Activated CD8-positive, alpha-beta memory T cell treated with anti-CD3 and anti-CD28 coated beads, Interleukin-2, amount 50 U/mL, for 1 hour (primary cell): Measurements from ENCODE around the gene EPAS1.

Experiments
- DNase-seq: peaks from one replicate; pipeline ENCODE4 v3.0.0-alpha.2; 2020; ENCODE audit errors: extremely low read depth

EPAS1 gene

GRCh38 chr2:46364797-46365457, 67.7 kb downstream of the EPAS1 start:
- DNase-seq, result no peak

GRCh38 chr2:46365913-46366667, 68.9 kb downstream of the EPAS1 start:
- DNase-seq, result no peak

DNA sequence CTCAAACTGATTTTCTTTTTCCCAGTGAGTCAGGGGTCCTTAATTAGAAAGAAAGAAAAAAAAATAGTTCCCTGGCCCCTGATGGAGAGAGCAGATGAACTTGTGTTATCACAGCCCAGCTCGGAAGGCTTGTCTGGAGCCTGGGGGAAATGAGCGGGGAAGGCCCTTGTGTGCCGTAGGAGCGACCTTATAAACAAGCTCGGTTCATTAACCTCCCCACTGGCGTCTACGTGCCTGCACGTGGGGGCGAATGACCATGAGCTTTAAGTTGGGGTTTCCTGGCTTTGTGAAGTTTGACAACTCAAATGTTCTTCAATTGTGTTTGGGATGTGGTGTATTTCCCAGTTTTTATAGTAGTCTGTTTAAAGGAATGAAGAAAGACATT, 69.5 kb downstream of the EPAS1 start:
- DNase-seq, result no peak

- DNase-seq, result no peak
Measured at GRCh38 chr2:46367286-46367685, 70.1 kb downstream of the EPAS1 start.

- no peak for DNase-seq
Measured at GRCh38 chr2:46368401-46368800, 71.2 kb downstream of the EPAS1 start.

DNA sequence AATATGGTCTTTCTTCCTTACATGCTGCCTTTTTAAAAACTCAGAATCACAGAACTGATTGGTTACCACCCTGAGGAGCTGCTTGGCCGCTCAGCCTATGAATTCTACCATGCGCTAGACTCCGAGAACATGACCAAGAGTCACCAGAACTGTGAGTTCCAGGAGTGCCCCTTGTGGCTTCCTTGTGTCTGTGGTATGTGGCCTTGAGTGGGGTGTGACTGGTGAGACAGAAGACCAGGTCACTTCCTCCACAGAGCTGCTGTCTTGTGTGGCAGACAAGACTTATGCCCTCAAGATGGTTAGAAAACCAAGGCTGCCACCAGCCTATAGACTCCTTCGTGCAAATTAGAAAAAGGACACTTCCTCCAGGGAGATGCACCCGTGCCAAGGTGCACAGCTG, 72.6 kb downstream of the EPAS1 start:
- no peak for DNase-seq

DNA sequence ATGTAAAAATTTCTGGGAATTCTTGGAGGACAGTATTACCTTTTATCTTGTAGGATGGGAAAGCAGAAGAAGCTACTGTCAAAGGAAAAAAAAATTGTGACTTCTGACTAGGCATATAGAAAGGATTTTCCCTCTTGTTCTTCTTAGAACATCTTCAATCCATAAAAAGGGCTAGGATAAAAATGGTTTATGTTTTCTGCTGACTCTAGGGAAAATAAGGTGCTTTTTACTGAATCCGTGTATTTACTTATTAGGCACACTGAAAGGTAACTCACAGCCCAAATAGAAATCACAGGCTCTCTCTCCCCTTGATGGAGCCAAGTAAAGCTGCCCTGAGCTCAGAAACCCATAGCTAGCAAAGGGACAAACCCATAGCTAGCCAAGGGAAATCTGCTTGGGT, 74.6 kb downstream of the EPAS1 start:
- no peak for DNase-seq

DNA sequence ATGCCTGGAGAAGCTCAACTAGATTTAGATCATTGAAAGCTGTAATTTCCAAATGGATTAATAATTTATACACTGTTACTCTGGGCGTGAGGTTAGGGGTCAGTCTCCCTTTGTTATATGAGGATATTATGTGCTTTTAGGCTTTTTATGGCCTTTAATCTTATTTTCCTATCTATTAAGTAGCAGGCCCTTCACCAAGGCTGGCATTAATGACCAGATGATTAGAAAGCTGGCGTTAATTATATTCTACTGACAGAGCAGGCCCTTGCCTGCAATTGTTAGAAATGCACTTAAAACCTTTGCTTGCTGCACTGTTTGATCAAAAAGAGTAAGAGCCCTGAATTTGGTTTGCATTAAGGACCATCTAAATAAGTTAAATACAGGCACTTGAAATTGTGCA, 75.3 kb downstream of the EPAS1 start:
- DNase-seq, result no peak

DNA sequence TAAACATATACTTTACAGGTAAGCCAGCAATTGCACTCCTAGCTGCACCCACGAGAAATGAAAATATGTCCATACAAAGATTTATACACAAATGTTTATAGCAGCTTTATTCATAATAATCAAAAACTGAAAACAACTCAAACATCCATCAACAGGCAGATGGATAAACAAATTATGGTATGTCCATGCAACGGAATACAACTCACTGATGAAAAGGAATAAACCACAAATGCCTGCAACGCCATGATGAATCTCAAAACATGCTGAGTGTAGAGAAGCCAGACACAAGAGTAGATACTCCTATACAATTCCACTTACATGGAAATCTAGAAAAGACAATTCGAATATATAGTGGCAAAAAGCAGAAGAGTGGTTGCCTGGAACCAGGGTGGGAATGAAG, 76.0 kb downstream of the EPAS1 start:
- DNase-seq, result no peak

DNA sequence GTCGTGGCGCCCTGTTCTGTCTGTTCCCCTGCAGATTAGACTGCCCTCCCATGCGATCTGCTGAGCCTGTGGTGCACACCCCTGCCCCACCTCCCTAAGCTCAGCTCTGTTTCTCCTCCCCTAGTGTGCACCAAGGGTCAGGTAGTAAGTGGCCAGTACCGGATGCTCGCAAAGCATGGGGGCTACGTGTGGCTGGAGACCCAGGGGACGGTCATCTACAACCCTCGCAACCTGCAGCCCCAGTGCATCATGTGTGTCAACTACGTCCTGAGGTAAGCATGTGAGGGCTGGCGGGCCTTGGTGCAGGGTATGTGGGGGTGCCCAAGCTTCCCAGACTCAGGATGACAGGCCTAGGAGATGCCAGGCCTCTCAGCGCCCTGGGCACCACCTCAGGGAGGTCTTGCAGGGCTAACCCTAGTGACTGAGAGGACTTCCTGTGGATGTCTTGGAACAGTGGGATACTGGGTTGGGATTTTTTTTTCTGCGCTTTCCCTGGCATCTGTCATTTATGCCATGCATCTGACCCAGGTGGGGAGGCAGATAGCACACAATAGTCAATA, 78.4 kb downstream of the EPAS1 start:
- no peak for DNase-seq

- DNase-seq, result no peak
Measured at GRCh38 chr2:46376586-46376985, 79.4 kb downstream of the EPAS1 start.

DNA sequence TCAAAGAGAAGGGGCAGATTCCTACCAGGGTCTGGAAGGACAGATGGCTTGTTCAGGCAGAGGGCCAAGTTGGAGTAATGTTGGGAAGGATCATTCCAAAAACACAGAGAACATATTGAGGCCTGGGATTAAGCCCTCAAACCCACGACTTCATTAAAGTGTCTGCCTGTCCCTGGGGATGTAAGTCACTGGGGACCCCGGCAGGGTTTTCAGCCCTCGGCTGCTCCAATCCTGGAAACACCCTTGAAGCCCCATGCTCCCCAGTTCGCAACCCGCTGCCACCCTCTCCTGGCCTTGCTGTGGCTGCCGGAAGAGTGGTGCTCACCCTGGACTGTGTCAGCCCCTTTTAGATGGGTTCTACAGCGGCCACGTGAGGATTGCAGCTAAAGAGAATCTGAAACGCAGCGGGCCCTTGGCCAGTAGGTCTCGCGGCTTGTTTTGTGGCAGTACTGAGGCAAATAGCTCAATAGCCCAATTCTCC, 79.9 kb downstream of the EPAS1 start:
- DNase-seq, result no peak

DNA sequence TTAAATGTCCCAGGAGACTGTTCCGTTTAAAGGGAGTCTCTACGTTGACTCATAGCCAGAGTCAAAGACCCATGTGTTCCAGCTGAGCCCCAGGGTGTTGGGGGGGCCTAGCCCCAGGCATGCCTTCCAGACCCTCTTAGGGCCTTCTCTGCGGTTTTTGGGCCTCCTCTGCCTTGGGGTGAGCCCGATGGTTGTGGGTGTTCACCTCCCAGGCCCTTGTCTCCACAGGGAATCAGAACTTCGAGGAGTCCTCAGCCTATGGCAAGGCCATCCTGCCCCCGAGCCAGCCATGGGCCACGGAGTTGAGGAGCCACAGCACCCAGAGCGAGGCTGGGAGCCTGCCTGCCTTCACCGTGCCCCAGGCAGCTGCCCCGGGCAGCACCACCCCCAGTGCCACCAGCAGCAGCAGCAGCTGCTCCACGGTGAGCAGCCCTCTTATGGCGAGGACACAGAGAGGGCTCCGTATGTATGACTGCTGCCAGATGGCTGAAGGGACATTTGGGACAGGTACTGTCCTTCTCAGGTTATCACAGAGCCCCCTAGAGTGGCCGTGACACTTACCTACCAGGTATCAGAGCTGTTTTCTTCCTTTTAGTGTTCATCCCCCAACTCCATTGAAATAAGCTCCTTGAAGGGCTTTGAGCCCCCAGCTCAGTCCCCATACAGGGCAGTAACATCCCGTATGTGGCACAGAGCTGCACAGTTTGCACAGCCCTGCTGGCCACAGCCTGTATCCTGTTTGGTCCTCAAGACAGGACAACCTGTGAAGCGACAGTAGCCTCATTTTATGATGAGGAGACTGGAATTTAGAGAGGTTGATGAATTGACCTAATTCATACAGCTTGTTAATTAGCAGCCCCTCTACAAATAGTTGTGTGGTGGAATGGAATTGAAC, 80.7 kb downstream of the EPAS1 start:
- DNase-seq, result no peak

- no peak for DNase-seq
Measured at GRCh38 chr2:46378616-46379015, 81.4 kb downstream of the EPAS1 start.

DNA sequence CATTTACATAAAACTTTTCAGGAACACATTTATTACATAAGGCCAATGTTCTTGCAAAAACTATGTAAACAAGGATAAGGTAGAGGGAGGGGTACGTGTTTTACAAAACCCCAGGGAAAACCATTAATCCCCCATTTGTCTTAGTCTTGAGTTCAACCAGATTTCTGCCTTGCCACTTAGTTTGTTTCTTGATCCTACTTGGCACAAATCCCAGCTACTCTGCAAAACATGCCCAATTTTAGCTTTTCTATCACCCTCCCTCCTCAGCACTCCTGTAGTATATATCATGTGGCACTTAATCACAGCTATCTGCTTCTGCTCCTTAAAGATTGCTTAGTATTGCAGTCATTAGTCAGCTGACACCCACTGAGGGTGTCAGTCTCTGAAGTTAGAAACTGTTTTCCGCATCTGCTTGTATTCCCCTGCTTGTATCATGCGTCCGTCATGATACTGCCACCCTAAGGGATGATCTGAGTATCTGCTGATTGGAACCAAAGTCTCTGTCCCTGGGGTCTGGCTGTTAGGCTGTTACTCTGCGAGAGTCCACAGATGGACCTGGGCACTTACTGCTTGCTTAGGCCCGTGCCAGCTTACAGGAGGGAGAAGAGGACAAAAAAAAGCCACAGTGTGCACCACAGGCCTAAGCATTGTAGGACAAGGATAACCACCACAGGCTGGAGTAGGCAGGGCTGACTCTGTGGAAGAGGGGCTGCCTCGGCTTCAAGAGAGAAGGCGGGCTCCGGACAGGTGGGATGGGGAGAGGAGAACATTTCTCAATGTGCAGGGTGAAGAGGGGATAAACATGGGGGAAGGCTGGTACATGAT, 82.2 kb downstream of the EPAS1 start:
- no peak for DNase-seq

GRCh38 chr2:46380038-46380940, 83.1 kb downstream of the EPAS1 start:
- no peak for DNase-seq

- DNase-seq, result no peak
Measured at GRCh38 chr2:46381263-46381849, 84.1 kb downstream of the EPAS1 start.

DNA sequence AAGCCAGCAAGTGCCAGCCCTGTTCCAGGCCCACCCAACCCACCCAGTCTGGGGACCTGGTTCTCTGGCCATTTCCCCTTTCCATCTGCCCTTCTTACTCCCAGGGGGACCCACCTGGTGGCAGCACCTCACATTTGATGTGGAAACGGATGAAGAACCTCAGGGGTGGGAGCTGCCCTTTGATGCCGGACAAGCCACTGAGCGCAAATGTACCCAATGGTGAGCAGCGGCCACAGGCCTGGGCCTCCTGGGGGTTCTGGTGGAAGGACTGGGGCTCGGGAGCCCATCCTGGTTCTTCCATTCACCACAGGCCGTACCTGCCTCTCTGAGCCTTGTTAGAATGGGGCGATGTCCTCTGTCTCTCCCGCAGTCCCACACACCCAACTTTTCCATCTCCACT, 84.7 kb downstream of the EPAS1 start:
- no peak for DNase-seq

DNA sequence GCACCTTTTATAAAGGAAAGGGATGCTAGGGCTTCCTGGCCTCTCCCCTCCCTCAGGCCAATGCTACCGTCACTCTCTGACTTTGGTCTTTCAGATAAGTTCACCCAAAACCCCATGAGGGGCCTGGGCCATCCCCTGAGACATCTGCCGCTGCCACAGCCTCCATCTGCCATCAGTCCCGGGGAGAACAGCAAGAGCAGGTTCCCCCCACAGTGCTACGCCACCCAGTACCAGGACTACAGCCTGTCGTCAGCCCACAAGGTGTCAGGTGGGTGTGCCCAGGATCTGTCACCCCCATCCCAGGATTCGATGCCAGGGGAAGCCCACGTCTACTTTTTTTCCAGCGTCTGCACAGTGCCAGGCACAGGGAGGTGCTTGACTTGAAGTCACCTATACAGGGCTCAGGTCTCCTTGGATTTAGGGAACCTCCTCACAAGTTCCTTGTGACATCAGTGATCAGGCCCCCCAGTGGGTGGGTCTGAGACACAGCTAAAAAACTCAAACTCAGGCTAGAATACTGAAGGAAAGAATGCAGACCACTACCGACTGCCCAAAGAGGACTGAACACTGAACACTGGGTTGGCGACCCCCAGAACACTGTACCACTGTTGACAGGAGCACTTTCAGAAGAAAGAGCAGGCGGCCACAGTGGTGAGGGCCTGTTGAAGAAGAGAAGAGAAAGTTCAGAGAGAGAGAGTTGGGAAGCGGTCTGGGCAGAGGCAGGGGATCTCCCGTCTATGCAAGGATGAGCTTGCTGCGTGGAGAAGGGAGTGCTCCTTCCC, 85.3 kb downstream of the EPAS1 start:
- no peak for DNase-seq
